NT2/D1 (cell line): Measurements from ENCODE around the gene CYFIP1.

Experiments used
- DNase-seq: peaks from one replicate; pipeline ENCODE4 v3.0.0-alpha.2; 2011; ENCODE audit warnings: low read depth, low spot score
- H3K27me3 ChIP-seq: 2 replicates; pipeline ENCODE4 v1.6.0; 2011; ENCODE audit warnings: mild to moderate bottlenecking; ENCODE audit not compliant: insufficient read length, insufficient read depth
- H3K36me3 ChIP-seq: 2 replicates; pipeline ENCODE4 v1.6.1; 2011; ENCODE audit warnings: mild to moderate bottlenecking, low read length, mixed read lengths; ENCODE audit not compliant: insufficient read depth, insufficient read length
- H3K4me1 ChIP-seq: 2 replicates; pipeline ENCODE4 v1.5.1; 2011; ENCODE audit not compliant: insufficient read depth, insufficient read length
- H3K4me3 ChIP-seq: 2 replicates; pipeline ENCODE4 v1.5.1; 2011; ENCODE audit warnings: low read depth; ENCODE audit not compliant: insufficient read length
- H3K9ac ChIP-seq: 2 replicates; pipeline ENCODE4 v1.6.0; 2011; ENCODE audit warnings: low read depth; ENCODE audit not compliant: insufficient read length
- H3K9me3 ChIP-seq: 2 replicates; pipeline ENCODE4 v1.5.1; 2011; ENCODE audit warnings: mild to moderate bottlenecking, low read length; ENCODE audit not compliant: insufficient read depth
- SUZ12 ChIP-seq: IDR thresholded peaks from 2 replicates; pipeline ENCODE4 v1.6.1; 2011; ENCODE audit not compliant: insufficient read length, insufficient read depth; ENCODE audit errors: extremely low read depth
- YY1 ChIP-seq: IDR thresholded peaks from 2 replicates; pipeline ENCODE4 v1.6.1; 2011; ENCODE audit not compliant: insufficient read length, insufficient read depth
- ZNF274 ChIP-seq: IDR thresholded peaks from 2 replicates; pipeline ENCODE4 v1.6.1; 2011; ENCODE audit warnings: mild to moderate bottlenecking, low read depth, low read length

The CYFIP1 gene

DNA sequence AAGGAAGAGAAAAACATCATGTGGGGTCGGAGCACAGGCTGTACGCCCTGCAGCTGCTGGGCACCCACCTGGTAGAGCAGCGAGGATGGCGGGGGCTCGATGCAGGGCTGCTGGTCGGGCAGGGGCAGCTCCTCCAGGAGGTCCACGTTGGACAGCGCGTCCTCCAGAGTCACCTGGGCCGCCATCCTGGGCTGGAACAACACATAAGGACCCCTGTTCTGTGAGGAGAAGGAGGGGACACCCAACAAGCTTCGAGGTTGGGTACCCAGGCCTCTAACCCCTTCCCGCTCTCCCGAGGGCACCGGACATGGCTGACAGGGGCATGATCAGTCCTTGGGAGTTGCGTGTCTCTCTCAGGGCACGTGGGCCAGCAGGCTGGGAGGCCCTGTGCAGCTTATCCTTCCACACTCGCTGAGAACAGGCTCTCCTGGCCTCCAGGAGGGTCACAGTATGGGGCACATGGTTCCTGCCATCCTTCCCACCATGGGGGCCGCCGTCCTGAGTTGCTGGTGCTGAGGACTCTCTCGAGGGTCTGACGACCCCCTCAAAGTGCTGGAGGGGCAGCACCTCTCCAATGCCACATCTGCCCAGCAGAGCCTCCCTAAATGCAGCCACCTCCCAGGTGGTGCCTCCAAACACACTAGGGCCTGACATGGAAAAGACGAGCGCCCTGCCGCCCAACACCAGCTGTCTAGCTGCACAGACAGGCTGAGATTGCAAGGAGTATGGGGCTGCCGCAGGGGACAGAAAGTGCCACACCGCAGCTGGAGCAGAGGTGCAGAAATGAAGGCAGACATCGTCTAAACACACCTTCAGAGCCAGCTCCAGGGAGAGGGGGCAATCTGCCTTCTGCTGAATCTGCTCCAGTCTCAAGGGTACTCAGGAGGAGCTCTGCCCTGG is 32.8 kb downstream of the CYFIP1 start:
- H3K4me1 ChIP-seq: peaks cover 7% of the 10 kb centered on the region
- no peak overlapping the region for H3K4me3 ChIP-seq
- H3K36me3 ChIP-seq: peaks cover 30% of the 10 kb centered on the region
- H3K27me3 ChIP-seq: peaks cover 6% of the 10 kb centered on the region
- DNase-seq: no peak
- H3K9me3 ChIP-seq: no peaks in the 10 kb centered on the region
- TF ChIP-seq YY1 (no peak), ZNF274 (no peak), SUZ12 (no peak)
- H3K9ac ChIP-seq: no peak overlapping the region

DNA sequence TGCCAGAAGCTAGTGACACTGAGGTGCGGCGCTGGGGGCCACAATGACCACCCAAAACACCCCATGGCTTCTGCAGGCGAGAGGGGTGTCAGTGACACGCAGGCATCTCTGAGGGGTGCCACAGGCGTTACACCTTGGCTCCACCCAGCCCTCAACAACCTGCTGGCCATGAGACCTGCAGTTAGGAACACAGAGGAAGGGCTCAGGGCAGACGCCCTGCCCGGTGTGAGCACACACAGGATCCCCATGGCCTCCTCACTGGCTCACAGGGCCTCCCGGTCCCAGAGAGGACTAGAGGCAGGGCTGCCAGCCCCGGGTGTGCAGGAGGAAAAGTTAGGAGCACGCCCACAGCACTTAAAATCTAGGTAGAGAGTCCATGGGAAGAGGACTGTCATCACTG is 35.1 kb downstream of the CYFIP1 start:
- Histone ChIP-seq H3K9me3 (no peaks in the 10 kb centered on the region), H3K36me3 (peaks cover 28% of the 10 kb centered on the region), H3K4me1 (peaks cover 4% of the 10 kb centered on the region), H3K9ac (no peak overlapping the region), H3K27me3 (no peaks in the 10 kb centered on the region), H3K4me3 (no peak overlapping the region)
- TF ChIP-seq SUZ12 (no peak), YY1 (no peak), ZNF274 (no peak)
- DNase-seq: no peak

DNA sequence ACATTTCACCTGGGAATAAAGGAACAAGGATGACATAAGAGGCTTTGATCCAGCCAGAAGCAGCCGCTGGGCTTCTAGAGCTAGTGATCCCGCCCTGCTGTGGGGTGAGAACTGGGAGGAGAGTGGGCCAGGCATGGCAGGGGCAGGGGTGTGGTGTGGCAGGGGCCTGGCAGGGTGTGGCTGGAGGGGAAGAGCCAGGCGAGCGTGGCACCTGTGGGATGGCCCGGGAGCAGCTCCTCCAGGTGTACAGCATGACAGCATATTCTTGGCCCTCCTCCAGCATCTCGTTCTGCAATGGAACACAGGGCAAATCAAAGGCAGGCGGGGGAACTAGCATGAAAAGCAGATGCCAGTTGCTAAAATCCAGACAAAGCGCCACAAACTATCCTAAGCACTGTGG is 35.5 kb downstream of the CYFIP1 start:
- DNase-seq: no peak
- H3K36me3 ChIP-seq: peaks cover 30% of the 10 kb centered on the region
- no peak overlapping the region for H3K4me3 ChIP-seq
- H3K9me3 ChIP-seq: no peaks in the 10 kb centered on the region
- TF ChIP-seq ZNF274: no peak
- TF ChIP-seq SUZ12: no peak
- TF ChIP-seq YY1: no peak
- H3K27me3 ChIP-seq: no peaks in the 10 kb centered on the region
- peaks cover 4% of the 10 kb centered on the region for H3K4me1 ChIP-seq
- H3K9ac ChIP-seq: no peak overlapping the region

DNA sequence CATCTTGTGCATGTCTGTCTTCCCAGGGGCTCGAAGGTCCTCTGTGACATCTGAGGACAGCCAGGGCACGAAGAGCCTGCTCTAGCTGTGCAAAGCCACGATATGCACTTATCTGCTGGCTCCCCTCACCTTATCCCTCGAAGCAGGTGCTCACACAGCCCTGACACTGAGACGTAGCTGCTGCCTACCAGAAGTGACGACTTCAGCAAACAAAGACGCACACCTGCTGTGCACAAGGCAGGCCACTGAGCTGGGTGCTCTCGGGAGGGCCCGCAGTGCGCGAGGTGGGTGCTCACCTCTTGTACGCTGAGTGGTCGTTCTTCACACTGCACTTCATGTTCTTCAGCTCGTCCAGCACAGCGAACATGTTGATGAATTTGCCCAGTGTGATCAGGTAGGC is 37.3 kb downstream of the CYFIP1 start:
- no peaks in the 10 kb centered on the region for H3K4me1 ChIP-seq
- H3K27me3 ChIP-seq: no peaks in the 10 kb centered on the region
- H3K36me3 ChIP-seq: peaks cover 41% of the 10 kb centered on the region
- H3K9me3 ChIP-seq: no peaks in the 10 kb centered on the region
- TF ChIP-seq YY1: no peak
- no peak for TF ChIP-seq ZNF274
- TF ChIP-seq SUZ12: no peak
- H3K9ac ChIP-seq: no peak overlapping the region
- no peak overlapping the region for H3K4me3 ChIP-seq
- DNase-seq: no peak

DNA sequence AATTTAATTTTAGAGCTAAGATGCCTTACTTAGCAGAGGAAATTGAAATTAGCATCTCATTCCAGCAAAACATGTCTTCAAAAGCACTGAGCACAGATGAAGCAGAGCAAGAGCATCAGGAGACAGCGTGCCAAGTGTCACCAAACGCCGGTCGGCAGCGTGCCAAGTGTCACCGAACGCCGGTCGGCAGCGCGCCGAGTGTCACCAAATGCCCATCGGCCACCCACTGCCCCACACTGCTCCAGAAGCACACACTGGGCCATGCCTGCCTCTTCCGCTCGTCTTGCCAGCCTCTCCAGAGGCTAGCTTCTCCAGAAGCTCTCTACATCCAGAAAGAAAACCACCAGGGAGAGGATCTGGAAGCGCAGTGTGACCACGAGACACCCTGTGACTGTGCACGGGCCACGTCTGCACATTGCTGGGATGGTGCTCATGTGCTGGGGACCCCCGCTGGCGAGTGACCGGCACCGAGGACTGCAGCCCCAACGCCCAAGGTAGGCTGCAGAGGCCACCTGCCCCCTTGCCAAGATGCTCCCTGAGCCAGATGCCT is 37.8 kb downstream of the CYFIP1 start:
- TF ChIP-seq ZNF274 (no peak), YY1 (no peak), SUZ12 (no peak)
- no peak overlapping the region for H3K4me3 ChIP-seq
- no peaks in the 10 kb centered on the region for H3K27me3 ChIP-seq
- H3K9ac ChIP-seq: no peak overlapping the region
- no peaks in the 10 kb centered on the region for H3K4me1 ChIP-seq
- no peaks in the 10 kb centered on the region for H3K9me3 ChIP-seq
- no peak for DNase-seq
- peaks cover 43% of the 10 kb centered on the region for H3K36me3 ChIP-seq

DNA sequence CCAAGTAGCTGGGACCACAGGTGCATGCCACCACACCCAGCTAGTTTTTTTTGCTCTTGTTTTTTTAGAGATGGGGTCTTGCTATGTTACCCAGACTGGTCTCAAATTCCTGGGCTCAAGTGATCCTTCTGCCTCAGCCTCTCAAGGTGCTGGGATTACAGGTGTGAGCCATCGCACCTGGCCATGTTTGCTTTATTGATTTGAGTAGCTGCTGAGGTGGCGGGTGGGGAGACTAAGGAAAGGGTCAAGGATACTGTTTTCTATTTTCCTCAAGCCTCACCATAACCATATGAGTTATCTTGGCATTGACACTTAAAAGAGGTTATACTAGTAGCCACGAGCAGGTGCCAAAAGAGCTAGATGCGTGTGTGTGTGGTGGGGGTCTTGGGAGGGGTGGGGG is 39.0 kb downstream of the CYFIP1 start:
- Histone ChIP-seq H3K36me3 (peaks cover 55% of the 10 kb centered on the region), H3K4me1 (no peaks in the 10 kb centered on the region), H3K27me3 (no peaks in the 10 kb centered on the region), H3K4me3 (no peak overlapping the region), H3K9me3 (no peaks in the 10 kb centered on the region), H3K9ac (no peak overlapping the region)
- no peak for DNase-seq
- no peak for TF ChIP-seq ZNF274
- no peak for TF ChIP-seq YY1
- TF ChIP-seq SUZ12: no peak

DNA sequence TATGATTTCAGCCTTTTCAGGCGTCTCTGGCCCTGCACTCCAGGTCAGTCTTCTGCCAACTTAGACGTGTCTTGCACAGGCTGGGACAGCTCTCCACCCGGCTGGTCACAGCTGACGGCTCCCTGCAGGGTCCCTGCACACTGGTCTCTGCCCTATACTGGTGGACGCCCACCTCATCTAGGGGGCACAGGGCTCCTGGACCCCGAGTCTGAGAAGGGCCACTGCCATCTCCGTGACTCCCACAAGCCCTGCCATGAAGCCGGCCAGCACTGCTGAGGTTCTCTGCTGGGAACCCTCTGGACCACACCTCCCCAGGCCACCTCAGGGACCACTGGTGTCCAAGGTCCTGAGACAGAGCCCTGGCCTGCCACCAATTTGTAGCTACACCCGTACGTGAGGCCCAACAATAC is 40.5 kb downstream of the CYFIP1 start:
- Histone ChIP-seq H3K9me3 (no peaks in the 10 kb centered on the region), H3K4me3 (no peak overlapping the region), H3K27me3 (no peaks in the 10 kb centered on the region), H3K36me3 (peaks cover 61% of the 10 kb centered on the region), H3K4me1 (no peaks in the 10 kb centered on the region), H3K9ac (no peak overlapping the region)
- no peak for DNase-seq
- no peak for TF ChIP-seq YY1
- no peak for TF ChIP-seq SUZ12
- TF ChIP-seq ZNF274: no peak
